HEK293 (cell line): ENCODE results near the gene COL17A1.
A peak's percentile ranks its signal among the peaks of the same experiment; 100 is the strongest.

Experiments used
- FEZF1 ChIP-seq: fragments of 450-650 bp; formaldehyde crosslinking; IDR thresholded peaks from 2 replicates; pipeline ENCODE4 v1.5.1; 2016; ENCODE audit warnings: missing biosample characterization, missing genetic modification characterization
- KLF1 ChIP-seq: fragments of 450-650 bp; formaldehyde crosslinking; IDR thresholded peaks from 2 replicates; pipeline ENCODE4 v1.5.1; 2016; ENCODE audit warnings: missing biosample characterization, missing genetic modification characterization
- REST ChIP-seq: fragments of 450-650 bp; formaldehyde crosslinking; IDR thresholded peaks from 2 replicates; pipeline ENCODE4 v1.5.1; 2016; ENCODE audit warnings: missing biosample characterization, missing genetic modification characterization
- SALL2 ChIP-seq: fragments of 450-650 bp; formaldehyde crosslinking; IDR thresholded peaks from 2 replicates; pipeline ENCODE4 v1.5.0; 2017; ENCODE audit warnings: missing biosample characterization, mild to moderate bottlenecking, missing genetic modification characterization, borderline replicate concordance
- SETDB1 ChIP-seq: IDR thresholded peaks from one replicate; pipeline ENCODE4 v1.6.1; 2017; ENCODE audit warnings: mild to moderate bottlenecking, low read length, moderate library complexity, mixed read lengths; ENCODE audit not compliant: insufficient read length
- TCF7L2 ChIP-seq: IDR thresholded peaks from 2 replicates; pipeline ENCODE4 v1.6.1; 2011; ENCODE audit warnings: low read depth, mild to moderate bottlenecking, inconsistent platforms, low read length, moderate library complexity, borderline replicate concordance
- YY2 ChIP-seq: fragments of 450-650 bp; formaldehyde crosslinking; IDR thresholded peaks from 2 replicates; pipeline ENCODE4 v1.5.1; 2016; ENCODE audit warnings: missing biosample characterization, missing genetic modification characterization
- ZBTB8A ChIP-seq: fragments of 450-650 bp; formaldehyde crosslinking; IDR thresholded peaks from 2 replicates; pipeline ENCODE4 v1.5.1; 2016; ENCODE audit warnings: missing biosample characterization, missing genetic modification characterization
- ZNF148 ChIP-seq: fragments of 450-650 bp; formaldehyde crosslinking; IDR thresholded peaks from 2 replicates; pipeline ENCODE4 v1.5.0; 2017; ENCODE audit warnings: missing biosample characterization, missing genetic modification characterization, borderline replicate concordance
- ZNF157 ChIP-seq: fragments of 450-650 bp; formaldehyde crosslinking; IDR thresholded peaks from 2 replicates; pipeline ENCODE4 v1.5.1; 2016; ENCODE audit warnings: missing biosample characterization, missing genetic modification characterization
- ZNF18 ChIP-seq: fragments of 450-650 bp; formaldehyde crosslinking; IDR thresholded peaks from 2 replicates; pipeline ENCODE4 v1.5.1; 2016; ENCODE audit warnings: missing biosample characterization, missing genetic modification characterization
- ZNF211 ChIP-seq: fragments of 450-650 bp; formaldehyde crosslinking; IDR thresholded peaks from 2 replicates; pipeline ENCODE4 v1.5.1; 2016; ENCODE audit warnings: low read depth, missing biosample characterization, missing genetic modification characterization
- ZNF221 ChIP-seq: fragments of 450-650 bp; formaldehyde crosslinking; IDR thresholded peaks from 2 replicates; pipeline ENCODE4 v1.5.1; 2017; ENCODE audit warnings: missing biosample characterization, missing genetic modification characterization, borderline replicate concordance
- ZNF266 ChIP-seq: fragments of 450-650 bp; formaldehyde crosslinking; IDR thresholded peaks from 2 replicates; pipeline ENCODE4 v1.5.1; 2016; ENCODE audit warnings: missing biosample characterization, missing genetic modification characterization, low read depth
- ZNF394 ChIP-seq: fragments of 450-650 bp; formaldehyde crosslinking; IDR thresholded peaks from 2 replicates; pipeline ENCODE4 v1.5.1; 2016; ENCODE audit warnings: missing biosample characterization, missing genetic modification characterization, mild to moderate bottlenecking, moderate library complexity, borderline replicate concordance
- ZNF416 ChIP-seq: fragments of 450-650 bp; formaldehyde crosslinking; IDR thresholded peaks from 2 replicates; pipeline ENCODE4 v1.5.1; 2016; ENCODE audit warnings: missing biosample characterization, missing genetic modification characterization
- ZNF449 ChIP-seq: fragments of 450-650 bp; formaldehyde crosslinking; IDR thresholded peaks from 2 replicates; pipeline ENCODE4 v1.5.1; 2017; ENCODE audit warnings: missing biosample characterization, mild to moderate bottlenecking, missing genetic modification characterization, moderate library complexity
- ZNF549 ChIP-seq: fragments of 450-650 bp; IDR thresholded peaks from 2 replicates; pipeline ENCODE4 v1.5.1; 2018; ENCODE audit warnings: missing biosample characterization, missing genetic modification characterization, mild to moderate bottlenecking, inconsistent platforms, moderate library complexity
- ZNF558 ChIP-seq: fragments of 450-650 bp; formaldehyde crosslinking; IDR thresholded peaks from 2 replicates; pipeline ENCODE4 v1.5.1; 2016; ENCODE audit warnings: missing biosample characterization, missing genetic modification characterization
- ZNF585B ChIP-seq: fragments of 450-650 bp; formaldehyde crosslinking; IDR thresholded peaks from 2 replicates; pipeline ENCODE4 v1.5.1; 2016; ENCODE audit warnings: missing biosample characterization, missing genetic modification characterization
- ZNF596 ChIP-seq: fragments of 450-650 bp; IDR thresholded peaks from 2 replicates; pipeline ENCODE4 v1.5.0; 2018; ENCODE audit warnings: missing biosample characterization, mild to moderate bottlenecking, missing genetic modification characterization, moderate library complexity
- ZNF610 ChIP-seq: fragments of 450-650 bp; formaldehyde crosslinking; IDR thresholded peaks from 2 replicates; pipeline ENCODE4 v1.5.1; 2016; ENCODE audit warnings: missing biosample characterization, missing genetic modification characterization, borderline replicate concordance
- ZNF645 ChIP-seq: fragments of 450-650 bp; formaldehyde crosslinking; IDR thresholded peaks from 2 replicates; pipeline ENCODE4; 2016; ENCODE audit warnings: missing biosample characterization, missing genetic modification characterization
- ZNF660 ChIP-seq: fragments of 450-650 bp; IDR thresholded peaks from 2 replicates; pipeline ENCODE4 v1.5.1; 2018; ENCODE audit warnings: missing biosample characterization, mild to moderate bottlenecking, missing genetic modification characterization
- ZNF664 ChIP-seq: fragments of 450-650 bp; formaldehyde crosslinking; IDR thresholded peaks from 2 replicates; pipeline ENCODE4 v1.5.1; 2016; ENCODE audit warnings: missing biosample characterization, missing genetic modification characterization
- ZNF785 ChIP-seq: fragments of 450-650 bp; formaldehyde crosslinking; IDR thresholded peaks from 2 replicates; pipeline ENCODE4 v1.5.1; 2016; ENCODE audit warnings: missing biosample characterization, missing genetic modification characterization
- ZNF843 ChIP-seq: fragments of 450-650 bp; formaldehyde crosslinking; IDR thresholded peaks from 2 replicates; pipeline ENCODE4 v1.5.1; 2016; ENCODE audit warnings: missing biosample characterization, missing genetic modification characterization

The COL17A1 gene

GRCh38 chr10:104122225-104123107 is 36.8 kb upstream of the COL17A1 start (continued):
- TF ChIP-seq ZNF416 (tag by site-specific recombination), result no peak
- no peak for TF ChIP-seq ZNF645 (tag by site-specific recombination)
- no peak for TF ChIP-seq ZNF785 (tag by site-specific recombination)
- no peak for TF ChIP-seq ZNF610 (tag by site-specific recombination)
- TF ChIP-seq ZNF843, result no peak
- TF ChIP-seq ZNF596, result no peak
- no peak for TF ChIP-seq ZNF549 (tag by site-specific recombination)
- no peak for TF ChIP-seq ZNF558 (tag by site-specific recombination)
- no peak for TF ChIP-seq SETDB1
- TF ChIP-seq ZNF449 (tag by site-specific recombination), result peak; percentile 79; the same call in 1 of the 2 replicates
- TF ChIP-seq ZNF18 (tag by site-specific recombination), result no peak
- TF ChIP-seq ZNF157 (tag by site-specific recombination), result no peak
- TF ChIP-seq REST, result peak; percentile 9; the same call in 1 of the 2 replicates
- TF ChIP-seq ZNF211 (tag by site-specific recombination), result no peak
- TF ChIP-seq TCF7L2, result no peak
- no peak for TF ChIP-seq ZNF585B (tag by site-specific recombination)
- TF ChIP-seq YY2 (tag by site-specific recombination), result no peak; the same call in 1 of the 2 replicates
- TF ChIP-seq FEZF1 (tag by site-specific recombination), result peak; percentile 65
- TF ChIP-seq ZNF266, result no peak
- no peak for TF ChIP-seq SALL2 (tag by site-specific recombination)
- TF ChIP-seq KLF1, result no peak
- no peak for TF ChIP-seq ZNF148 (tag by site-specific recombination)
- peak; percentile 70; the same call in 1 of the 2 replicates for TF ChIP-seq ZNF660 (tag by site-specific recombination)
- TF ChIP-seq ZNF394 (tag by site-specific recombination), result no peak; the same call in 1 of the 2 replicates
- no peak for TF ChIP-seq ZNF664 (tag by site-specific recombination)
- no peak for TF ChIP-seq ZBTB8A (tag by site-specific recombination)
- TF ChIP-seq ZNF221 (tag by site-specific recombination), result no peak
